GM12872 (cell line): ENCODE results near the gene NOX5.

Source experiments
- TF ChIP-seq, protein P1 (sequence below): IDR thresholded peaks from 3 replicates; pipeline ENCODE4 v1.5.1; 2011; ENCODE audit warnings: low read depth, mild to moderate bottlenecking, low read length, moderate library complexity; ENCODE audit not compliant: insufficient read depth

Gene NOX5

GRCh38 chr15:69014454-69014853 lies at the start of gene NOX5:
Gene NOX5 (plus strand): TSS chr15:69014695. CDS start chr15:69014736, 41 bp downstream.
- TF ChIP-seq, protein P1, sequence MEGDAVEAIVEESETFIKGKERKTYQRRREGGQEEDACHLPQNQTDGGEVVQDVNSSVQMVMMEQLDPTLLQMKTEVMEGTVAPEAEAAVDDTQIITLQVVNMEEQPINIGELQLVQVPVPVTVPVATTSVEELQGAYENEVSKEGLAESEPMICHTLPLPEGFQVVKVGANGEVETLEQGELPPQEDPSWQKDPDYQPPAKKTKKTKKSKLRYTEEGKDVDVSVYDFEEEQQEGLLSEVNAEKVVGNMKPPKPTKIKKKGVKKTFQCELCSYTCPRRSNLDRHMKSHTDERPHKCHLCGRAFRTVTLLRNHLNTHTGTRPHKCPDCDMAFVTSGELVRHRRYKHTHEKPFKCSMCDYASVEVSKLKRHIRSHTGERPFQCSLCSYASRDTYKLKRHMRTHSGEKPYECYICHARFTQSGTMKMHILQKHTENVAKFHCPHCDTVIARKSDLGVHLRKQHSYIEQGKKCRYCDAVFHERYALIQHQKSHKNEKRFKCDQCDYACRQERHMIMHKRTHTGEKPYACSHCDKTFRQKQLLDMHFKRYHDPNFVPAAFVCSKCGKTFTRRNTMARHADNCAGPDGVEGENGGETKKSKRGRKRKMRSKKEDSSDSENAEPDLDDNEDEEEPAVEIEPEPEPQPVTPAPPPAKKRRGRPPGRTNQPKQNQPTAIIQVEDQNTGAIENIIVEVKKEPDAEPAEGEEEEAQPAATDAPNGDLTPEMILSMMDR, result no peak

DNA sequence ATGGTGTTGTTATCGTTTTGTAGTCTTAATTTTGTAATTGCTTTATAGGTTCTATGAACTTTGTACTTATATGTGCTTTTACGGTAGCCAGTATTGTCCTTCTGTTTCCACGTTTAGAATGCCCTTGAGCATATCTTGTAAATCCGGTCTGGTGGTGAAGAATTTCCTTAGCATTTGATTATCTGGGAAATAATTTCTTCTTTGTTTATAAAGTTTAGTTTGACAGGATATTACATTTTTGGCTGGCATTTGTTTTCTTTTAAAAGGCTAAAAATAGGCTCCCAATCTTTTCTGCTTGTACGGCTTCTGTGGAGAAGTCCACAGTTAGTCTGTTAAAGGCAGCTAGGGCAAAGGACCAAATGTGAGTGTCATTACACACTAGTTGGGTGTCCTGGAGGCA lies 47.5 kb upstream of the NOX5 start:
- TF ChIP-seq, protein P1, result no peak

DNA sequence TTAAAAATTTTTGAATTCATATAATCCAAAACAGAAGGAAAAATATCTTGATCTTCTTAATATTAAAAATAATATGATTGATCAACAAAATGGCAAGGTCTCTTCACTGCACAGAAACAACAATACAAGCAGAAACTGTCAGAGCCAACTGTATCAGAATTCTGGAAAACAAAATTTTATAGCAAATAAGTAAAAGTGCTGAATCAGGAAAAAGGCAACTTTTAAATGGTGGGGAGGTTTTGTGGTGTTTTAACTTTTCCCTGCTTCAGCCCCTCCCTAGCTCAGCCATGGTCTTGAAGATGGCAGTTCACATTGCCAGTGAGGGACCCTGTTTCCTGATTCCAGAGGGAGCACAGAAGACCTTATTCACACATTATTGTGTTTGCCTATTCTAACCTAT lies 46.5 kb upstream of the NOX5 start:
- TF ChIP-seq, protein P1, result no peak

- TF ChIP-seq, protein P1, result no peak
These were observed 45.2 kb upstream of the NOX5 start for GRCh38 chr15:68969298-68969697.

DNA sequence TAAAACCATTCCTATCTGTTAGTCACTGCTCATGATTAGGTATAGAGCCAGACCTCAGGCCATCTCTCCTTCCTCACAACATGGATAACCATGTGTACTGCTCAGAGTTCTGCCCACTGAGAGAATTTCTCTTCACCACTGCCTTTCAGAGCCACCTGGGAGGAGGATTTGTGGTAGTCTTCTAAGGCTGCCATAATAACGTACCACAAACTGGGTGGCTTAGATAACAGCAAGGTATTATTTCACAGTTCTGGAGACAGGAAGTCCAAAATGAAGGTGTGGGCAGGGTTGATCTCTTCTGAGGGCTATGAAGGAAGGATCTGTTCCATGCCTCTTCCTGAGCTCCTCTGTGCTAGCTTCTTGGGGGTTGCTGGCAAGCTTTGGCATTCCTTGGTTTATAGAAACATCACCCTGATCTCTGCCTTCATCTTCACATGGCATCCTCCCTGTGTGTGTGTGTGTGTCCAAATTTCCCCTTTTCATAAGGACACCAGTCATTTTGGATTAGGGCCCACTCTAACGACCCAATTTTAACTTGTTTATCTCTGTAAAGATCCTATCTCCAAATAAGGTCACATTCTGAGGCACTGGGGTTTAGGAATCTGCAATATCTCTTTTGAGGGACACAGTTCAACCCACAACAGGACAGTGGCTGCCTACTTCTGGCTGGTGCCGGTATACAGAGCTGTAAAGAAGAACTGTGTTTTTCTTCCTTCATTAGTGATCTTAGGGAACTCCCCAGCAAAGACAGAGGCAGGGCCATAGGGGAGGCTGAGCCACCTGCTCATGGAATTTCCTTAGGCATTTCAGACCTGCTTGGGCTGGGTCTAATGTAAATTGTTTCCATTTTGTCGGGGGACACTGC lies 42.1 kb upstream of the NOX5 start:
- TF ChIP-seq, protein P1, result no peak

- TF ChIP-seq, protein P1, result no peak
These were observed 35.5 kb upstream of the NOX5 start for GRCh38 chr15:68979006-68979405.

DNA sequence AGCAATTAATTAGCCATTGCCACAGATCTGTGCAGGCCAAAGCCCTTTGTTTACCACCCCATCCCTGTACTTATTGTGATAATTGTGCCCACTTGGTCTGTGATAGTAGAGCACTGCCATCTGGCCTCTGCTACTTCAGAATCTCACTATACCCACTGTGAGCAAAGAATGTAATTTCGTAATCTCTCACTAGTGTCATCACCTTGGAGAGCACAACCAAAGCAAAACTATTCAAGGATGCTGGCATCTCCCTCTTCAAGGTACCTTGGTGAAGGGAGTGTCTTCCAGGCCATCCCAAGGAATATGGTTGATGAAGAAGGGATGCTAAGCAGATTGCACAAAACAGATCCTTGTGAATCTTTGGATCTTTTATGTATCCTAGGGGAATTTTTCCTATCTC lies 34.7 kb upstream of the NOX5 start:
- TF ChIP-seq, protein P1, result no peak
